GM23338 (cell line): ENCODE measurements around the gene TRPM3.

ENCODE experiments used
- CREB1 ChIP-seq: fragments of 250-450 bp; sonication (Bioruptor Pico); IDR thresholded peaks from 2 replicates; pipeline ENCODE4 v1.5.0; 2020; ENCODE audit warnings: low read depth, mild to moderate bottlenecking, moderate library complexity
- EZH2 ChIP-seq: fragments of 200-600 bp; sonication (generic); IDR thresholded peaks from one replicate; pipeline ENCODE4 v1.8.0; 2017; ENCODE audit warnings: antibody characterized with exemption, mild to moderate bottlenecking, low read depth; ENCODE audit not compliant: unreplicated experiment
- EZH2phosphoT487 ChIP-seq: fragments of 200-600 bp; sonication (generic); IDR thresholded peaks from one replicate; pipeline ENCODE4 v1.8.1; 2018; ENCODE audit warnings: antibody characterized with exemption; ENCODE audit not compliant: unreplicated experiment
- JUNB ChIP-seq: IDR thresholded peaks from one replicate; pipeline ENCODE4 v1.6.1; 2016; ENCODE audit warnings: antibody characterized with exemption; ENCODE audit not compliant: unreplicated experiment
- NANOG ChIP-seq: IDR thresholded peaks from 2 replicates; pipeline ENCODE4 v1.6.1; 2016; ENCODE audit warnings: antibody characterized with exemption, borderline replicate concordance
- POLR2AphosphoS5 ChIP-seq: IDR thresholded peaks from 2 replicates; pipeline ENCODE4 v1.6.1; 2016; ENCODE audit warnings: antibody characterized with exemption, low read depth
- ZNF114 ChIP-seq: fragments of 250-450 bp; sonication (Bioruptor Pico); IDR thresholded peaks from 2 replicates; pipeline ENCODE4 v1.5.0; 2020; ENCODE audit warnings: mild to moderate bottlenecking, moderate library complexity
- ZNF331 ChIP-seq: fragments of 250-450 bp; sonication (Bioruptor Pico); IDR thresholded peaks from 2 replicates; pipeline ENCODE4 v1.5.0; 2020; ENCODE audit warnings: low read depth, mild to moderate bottlenecking, moderate library complexity
- TF ChIP-seq, protein P1 (sequence below), 2 experiments: fragments of 200-600 bp in 1 of 2; sonication (generic) in 1 of 2; conservative IDR thresholded peaks; 2 replicates each; pipeline versions ENCODE4 v1.5.1 to v1.6.1; 2016 to 2017; ENCODE audit warnings: antibody characterized with exemption in 2 of 2, low read depth in 2 of 2, mild to moderate bottlenecking in 2 of 2, moderate library complexity in 1 of 2
- TF ChIP-seq, protein P2 (sequence below): IDR thresholded peaks from one replicate; pipeline ENCODE4 v1.6.1; 2018; ENCODE audit warnings: antibody characterized with exemption; ENCODE audit not compliant: unreplicated experiment

DNA sequence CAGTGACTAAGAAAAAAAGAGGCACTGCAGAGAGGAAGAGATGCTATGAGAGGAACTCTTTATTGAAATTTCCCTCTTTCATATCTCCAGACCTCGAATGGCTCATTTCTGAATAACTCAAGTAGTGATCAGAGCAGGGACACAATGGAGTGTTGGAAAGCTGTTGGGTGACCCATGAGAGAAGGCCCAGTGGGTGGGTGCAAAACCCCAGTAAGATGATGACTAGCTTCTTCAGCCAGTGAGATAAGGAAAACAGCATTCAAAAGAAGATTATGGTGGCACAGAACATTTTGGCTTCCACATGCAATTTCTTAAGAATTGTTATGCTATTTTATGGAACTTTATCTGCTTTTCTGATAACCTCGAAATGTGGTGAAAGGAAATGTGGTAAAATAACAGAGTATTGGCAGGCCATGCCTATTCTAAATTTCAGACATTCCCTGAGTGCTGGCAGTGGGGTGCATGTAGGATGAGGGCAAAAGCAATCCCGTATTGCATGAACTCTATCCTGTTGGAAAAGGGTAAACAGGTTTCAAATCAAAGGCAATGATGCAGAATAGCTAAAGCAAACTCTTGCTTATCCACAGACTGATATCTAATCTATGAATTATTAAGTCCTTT lies 579.0 kb downstream of the TRPM3 start:
- no peak for TF ChIP-seq EZH2
- no peak for TF ChIP-seq EZH2phosphoT487
- TF ChIP-seq, protein P1, sequence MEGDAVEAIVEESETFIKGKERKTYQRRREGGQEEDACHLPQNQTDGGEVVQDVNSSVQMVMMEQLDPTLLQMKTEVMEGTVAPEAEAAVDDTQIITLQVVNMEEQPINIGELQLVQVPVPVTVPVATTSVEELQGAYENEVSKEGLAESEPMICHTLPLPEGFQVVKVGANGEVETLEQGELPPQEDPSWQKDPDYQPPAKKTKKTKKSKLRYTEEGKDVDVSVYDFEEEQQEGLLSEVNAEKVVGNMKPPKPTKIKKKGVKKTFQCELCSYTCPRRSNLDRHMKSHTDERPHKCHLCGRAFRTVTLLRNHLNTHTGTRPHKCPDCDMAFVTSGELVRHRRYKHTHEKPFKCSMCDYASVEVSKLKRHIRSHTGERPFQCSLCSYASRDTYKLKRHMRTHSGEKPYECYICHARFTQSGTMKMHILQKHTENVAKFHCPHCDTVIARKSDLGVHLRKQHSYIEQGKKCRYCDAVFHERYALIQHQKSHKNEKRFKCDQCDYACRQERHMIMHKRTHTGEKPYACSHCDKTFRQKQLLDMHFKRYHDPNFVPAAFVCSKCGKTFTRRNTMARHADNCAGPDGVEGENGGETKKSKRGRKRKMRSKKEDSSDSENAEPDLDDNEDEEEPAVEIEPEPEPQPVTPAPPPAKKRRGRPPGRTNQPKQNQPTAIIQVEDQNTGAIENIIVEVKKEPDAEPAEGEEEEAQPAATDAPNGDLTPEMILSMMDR (conservative IDR thresholded peaks at IDR 0.05; ENCODE audit: low read depth in 2 of 2): no peak
- no peak for TF ChIP-seq POLR2AphosphoS5
- TF ChIP-seq, protein P2, sequence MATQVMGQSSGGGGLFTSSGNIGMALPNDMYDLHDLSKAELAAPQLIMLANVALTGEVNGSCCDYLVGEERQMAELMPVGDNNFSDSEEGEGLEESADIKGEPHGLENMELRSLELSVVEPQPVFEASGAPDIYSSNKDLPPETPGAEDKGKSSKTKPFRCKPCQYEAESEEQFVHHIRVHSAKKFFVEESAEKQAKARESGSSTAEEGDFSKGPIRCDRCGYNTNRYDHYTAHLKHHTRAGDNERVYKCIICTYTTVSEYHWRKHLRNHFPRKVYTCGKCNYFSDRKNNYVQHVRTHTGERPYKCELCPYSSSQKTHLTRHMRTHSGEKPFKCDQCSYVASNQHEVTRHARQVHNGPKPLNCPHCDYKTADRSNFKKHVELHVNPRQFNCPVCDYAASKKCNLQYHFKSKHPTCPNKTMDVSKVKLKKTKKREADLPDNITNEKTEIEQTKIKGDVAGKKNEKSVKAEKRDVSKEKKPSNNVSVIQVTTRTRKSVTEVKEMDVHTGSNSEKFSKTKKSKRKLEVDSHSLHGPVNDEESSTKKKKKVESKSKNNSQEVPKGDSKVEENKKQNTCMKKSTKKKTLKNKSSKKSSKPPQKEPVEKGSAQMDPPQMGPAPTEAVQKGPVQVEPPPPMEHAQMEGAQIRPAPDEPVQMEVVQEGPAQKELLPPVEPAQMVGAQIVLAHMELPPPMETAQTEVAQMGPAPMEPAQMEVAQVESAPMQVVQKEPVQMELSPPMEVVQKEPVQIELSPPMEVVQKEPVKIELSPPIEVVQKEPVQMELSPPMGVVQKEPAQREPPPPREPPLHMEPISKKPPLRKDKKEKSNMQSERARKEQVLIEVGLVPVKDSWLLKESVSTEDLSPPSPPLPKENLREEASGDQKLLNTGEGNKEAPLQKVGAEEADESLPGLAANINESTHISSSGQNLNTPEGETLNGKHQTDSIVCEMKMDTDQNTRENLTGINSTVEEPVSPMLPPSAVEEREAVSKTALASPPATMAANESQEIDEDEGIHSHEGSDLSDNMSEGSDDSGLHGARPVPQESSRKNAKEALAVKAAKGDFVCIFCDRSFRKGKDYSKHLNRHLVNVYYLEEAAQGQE: no peak
- TF ChIP-seq ZNF114 (CRISPR knock-in tag): no peak
- no peak for TF ChIP-seq ZNF331 (CRISPR knock-in tag)
- no peak for TF ChIP-seq JUNB
- TF ChIP-seq NANOG: no peak
- no peak for TF ChIP-seq CREB1 (CRISPR knock-in tag)
